TTC549 (cell line): ENCODE data around the gene ADRA2B.
"Not testable (repeated sequence)": the region's sequence is repeated elsewhere in the genome, so short reads cannot be mapped to it uniquely, and the experiment has no call there.

Experiments
- FAIRE-seq: peaks from 2 replicates; lab custom pipeline; 2012; peaks lifted over from hg19 to GRCh38; lab: Jason Lieb, UNC

ADRA2B gene

GRCh38 chr2:96088340-96089335 lies 27.7 kb downstream of the ADRA2B start:
- FAIRE-seq: no peak

GRCh38 chr2:96087130-96087529 lies 29.2 kb downstream of the ADRA2B start:
- FAIRE-seq: no peak

DNA sequence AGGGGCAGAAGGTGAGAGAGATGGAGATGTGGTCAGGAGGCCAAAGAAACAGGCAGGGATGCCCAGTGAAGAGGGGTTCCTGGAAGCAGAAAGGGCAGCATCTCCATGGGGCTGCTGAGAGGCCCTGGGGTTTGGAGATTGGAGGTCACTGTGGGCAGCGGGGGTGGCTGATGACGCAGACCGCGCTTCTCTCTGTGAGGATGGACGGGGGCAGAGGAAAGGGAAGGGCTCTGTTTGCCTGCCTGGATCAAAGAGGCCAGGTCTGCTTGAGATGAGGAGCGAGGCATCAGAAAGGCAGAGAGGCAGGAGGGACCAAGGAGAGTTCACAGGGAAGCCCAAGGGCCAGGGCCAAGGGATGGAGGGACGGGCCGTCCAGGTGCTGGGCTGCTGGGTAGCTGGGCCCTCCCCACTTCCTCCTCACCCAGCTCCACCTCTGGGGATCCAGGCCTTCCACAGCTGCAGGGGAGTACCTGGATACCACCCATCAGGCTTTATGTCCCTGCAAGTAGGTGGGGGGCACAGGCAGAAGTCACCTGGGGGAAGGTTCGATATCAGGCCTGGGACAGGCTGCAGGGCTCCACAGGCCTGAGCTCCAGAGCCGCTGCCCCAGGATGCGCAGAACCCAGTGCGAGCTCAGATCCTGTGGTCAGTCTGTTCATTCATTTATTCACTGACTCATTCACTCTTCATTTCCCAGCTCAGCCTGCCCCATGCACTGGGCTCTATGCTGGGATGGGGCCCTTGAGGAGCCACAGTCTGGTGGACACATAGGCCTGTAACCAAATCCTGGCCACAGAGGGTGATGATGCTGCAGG lies 30.6 kb downstream of the ADRA2B start:
- FAIRE-seq: no peak

DNA sequence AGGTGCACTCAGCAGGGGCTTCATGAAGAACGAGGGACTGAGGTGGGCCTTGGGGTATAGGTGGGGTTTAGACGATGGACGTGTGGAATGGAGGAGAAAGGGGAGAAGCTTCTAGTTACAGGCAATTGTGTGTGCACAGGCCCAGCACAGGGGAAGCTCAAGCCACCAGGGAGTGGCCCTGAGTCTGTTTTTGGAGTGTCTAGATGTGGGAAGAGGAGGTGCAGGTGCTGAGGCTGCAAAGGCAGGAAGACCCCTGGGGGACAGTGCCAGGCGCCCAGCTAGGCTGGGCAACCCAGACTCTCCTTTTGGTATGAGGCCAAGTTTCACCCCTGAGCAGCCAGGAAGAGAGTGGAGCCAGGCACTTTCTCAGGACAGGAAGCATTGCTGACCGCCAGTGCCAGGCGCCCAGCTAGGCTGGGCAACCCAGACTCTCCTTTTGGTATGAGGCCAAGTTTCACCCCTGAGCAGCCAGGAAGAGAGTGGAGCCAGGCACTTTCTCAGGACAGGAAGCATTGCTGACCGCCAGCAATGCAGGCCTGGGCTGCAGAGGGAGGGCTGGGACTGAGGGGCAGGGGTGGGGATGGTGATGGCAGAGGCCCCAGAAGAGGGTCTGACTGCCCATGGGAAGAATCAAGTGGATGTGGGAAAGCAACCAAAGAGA lies 31.4 kb downstream of the ADRA2B start:
- not testable (repeated sequence) for FAIRE-seq

DNA sequence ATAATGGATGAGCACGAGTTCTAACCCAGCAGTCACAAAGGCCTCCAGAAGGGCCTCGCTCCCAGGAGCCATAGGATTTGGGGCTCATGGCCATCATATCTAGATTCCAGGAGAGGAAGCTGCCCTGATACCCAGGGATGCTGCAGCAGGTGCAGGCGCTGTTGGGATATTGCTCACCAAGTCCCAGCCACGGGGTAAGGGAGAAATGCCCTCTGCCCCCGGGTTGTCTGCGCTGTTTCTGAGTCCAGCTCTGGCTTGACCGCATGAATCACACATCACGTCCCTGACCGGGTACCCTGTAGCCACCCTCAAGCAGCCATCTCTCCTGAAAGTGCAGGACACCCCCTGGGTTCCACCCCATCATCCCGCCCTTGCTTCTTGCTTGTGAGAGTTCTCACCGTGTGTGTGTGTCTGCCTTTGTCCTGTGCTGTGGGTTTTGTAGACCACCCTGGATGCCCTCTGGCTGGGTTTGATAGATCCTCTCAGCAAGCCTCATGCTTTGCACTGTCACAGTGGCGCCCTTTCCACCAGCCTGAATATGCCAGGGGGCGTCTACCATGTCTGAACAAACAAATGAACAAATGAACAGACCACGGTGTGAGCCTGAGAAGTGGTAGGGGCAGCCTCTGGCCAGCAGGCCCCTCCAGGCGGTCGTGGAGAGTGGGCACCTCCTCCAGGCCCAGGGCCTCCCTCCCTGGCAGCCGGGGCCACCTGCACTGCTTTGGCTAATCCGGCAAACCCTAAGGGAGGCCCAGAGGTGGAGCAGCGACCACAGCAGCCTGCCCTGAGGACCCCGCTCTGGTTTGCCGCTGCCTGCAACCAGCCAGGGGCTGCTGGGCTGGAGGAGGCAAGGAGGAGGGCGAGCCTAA lies 32.1 kb downstream of the ADRA2B start:
- FAIRE-seq: no peak

GRCh38 chr2:96083064-96083939 lies 33.1 kb downstream of the ADRA2B start:
- FAIRE-seq: no peak

GRCh38 chr2:96082211-96083063 lies 33.9 kb downstream of the ADRA2B start:
- FAIRE-seq: no peak

DNA sequence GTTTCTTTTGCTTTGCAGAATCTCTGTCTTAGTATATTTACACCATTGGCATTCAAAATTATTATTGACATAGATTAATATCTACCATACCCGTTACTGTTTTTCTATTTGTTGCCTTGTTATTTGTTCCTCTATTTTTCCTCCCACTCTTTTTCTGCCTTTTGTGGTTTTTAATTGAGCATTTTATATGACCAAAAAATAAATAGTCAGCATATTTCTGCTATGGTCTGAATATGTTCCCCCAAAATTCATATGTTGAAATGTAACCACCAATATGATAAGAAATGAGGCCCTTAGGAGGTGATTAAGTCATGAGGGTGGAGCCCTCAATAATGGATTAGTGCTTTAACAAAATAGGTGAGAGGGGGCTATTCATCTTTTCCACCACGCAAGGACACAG lies 35.3 kb downstream of the ADRA2B start:
- FAIRE-seq: no peak

DNA sequence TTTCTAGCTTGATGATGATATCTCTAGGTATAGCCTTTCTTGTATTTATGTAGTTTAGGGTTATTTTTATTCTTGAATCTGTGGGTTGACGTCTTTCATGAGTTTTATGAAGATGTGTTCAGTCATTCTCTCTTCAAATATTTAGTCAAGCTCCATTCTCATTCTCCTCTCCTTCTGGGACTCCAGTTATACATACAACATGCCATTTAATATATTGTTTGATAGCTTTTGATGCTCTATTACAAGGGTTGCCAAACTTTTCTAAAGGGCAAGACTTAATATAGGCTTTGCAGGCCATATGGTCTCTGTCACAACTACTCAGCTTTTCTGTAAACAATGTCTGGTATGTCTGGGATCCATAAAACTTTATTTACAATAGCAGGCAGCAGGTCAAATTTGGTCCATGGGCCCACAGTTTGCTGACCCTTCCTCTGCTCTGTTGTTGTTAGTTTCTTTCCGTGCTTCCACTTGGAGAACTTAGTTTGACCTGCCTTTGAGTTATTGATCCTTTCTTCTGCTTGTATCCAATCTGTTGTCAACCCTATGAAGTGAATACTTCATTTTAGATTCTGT lies 41.1 kb downstream of the ADRA2B start:
- no peak for FAIRE-seq

DNA sequence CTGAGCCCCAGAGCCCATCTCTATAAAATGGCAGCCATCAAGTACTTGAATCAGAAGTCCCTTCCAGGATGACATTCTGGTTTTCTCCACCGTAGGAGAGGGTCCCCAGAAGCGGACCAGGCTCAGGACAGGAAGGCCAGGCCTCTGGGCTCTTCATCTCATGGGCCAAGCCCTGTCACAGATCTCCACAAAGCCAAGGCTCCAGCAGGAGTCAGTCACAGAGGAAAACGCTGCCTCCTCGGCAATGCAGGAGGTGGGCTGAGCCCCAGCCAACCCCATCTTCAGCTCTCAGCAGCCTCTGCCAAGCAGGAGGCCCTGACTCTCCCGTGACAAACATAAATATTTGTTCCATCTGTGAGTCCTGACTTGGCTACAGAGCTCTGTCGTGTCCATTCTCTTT lies 42.2 kb downstream of the ADRA2B start:
- no peak for FAIRE-seq

DNA sequence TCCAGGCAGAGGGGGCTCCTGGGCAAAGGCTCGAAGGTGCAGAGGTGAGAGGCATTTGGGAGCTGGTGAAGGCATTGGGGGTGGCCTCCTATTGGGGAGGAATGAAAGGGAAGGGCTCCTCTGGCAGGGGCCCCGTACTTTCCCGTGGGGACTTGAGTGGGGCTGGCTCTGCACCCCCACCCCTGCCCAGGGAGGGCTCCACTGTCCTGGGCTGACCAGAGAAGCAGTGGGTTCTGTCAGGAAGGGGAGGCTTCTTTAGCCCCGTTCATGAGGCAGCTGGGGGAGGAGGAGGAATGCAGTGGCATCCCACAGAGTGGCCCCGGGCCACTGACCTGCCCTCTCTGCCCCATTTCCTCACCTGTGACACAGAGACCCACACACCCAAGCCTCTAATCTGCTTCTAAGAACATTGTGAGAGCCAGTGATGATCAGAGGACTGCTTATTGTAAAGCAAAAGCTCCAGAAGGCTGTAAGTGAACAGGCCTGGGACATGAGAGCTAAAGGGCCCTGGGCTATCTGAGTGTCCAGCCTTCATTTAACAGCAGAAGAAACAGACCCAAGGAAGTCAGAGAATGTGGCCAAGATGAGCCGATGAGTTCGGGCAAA lies 43.1 kb downstream of the ADRA2B start:
- no peak for FAIRE-seq

DNA sequence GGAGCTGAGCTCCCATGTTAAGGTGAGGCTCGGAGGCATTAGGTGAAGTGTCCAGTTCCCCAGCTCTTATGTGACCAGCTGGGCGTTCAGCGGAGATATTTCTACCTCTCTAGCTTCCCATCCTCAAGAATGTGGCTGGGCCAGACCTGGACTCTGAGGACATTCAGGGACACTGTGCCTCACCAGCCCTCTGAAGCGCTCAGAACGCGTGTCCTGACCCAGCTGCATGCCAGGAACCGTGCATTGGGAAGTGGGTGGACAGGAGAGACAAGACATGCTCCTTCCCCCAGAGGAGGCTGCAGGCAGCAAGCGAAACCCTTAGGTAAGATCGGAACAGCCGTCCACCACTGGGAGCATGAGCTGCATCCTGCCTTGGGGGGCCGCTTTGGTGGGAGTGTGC lies 43.6 kb downstream of the ADRA2B start:
- FAIRE-seq: no peak

DNA sequence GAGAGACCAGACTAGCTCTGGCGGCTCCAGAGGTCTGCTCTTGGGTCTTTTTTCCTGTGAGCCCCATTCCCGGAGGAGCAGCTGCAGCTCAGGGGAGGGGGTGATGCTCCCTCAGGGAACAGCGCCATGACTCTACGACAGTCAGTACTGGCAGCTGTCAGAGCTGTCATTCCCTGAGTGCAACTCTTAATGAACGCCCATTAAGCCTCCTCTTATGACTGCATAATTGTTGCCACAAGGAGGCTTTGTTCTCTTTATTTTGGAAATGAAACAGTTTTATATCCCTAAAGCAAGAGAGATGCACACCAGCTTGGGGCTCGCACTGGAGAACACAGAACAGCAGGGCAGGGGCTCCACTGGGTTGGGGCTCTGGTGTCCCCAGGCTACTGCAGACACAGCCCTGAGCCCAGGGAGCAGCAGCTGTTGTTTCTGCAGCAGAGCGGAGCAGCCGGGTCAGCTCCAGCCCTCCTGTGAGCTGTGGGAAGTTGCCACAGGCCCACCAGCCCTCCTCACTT lies 44.3 kb downstream of the ADRA2B start:
- FAIRE-seq: not testable (repeated sequence)

DNA sequence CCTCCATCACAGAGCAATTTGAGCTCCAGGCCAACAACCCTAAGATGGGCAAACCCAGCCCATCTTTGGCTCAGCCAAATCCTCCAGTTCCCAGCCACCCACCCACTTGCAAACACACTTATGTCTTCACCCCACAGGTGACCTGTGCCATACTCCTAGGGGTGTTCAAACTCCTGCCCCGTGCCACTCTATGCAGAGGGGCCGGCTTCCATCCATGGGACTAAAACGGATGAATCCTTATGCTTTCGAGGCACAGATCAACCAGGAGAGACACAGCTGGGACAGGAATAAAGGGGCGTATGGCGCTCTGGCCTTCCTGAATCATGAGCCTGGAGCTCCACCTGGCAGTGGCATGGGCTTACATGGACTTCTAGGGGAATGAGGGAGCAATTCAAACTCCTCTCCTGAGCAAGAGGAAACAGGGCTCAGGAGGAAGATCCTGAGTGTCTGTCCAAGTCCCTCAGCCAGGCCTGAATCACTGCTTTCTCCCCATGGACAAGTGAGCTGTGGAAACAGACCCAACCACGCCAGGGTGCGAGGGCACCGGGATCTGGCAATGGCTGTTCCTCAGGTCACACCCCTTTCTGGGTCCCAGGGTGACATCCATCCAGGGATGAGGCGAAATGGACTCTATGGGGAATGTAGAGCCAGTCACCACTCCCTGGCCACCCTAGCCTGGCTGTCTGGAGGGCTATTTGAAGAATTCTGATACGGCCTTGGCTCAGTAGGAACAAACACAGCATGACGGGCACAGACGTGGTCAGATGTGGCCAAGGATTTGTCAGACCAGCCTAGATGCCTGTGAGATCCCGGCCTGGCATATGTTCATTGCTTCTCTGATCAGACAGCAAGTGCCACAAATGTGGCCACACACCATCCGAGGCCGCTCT lies 45.0 kb downstream of the ADRA2B start:
- not testable (repeated sequence) for FAIRE-seq

DNA sequence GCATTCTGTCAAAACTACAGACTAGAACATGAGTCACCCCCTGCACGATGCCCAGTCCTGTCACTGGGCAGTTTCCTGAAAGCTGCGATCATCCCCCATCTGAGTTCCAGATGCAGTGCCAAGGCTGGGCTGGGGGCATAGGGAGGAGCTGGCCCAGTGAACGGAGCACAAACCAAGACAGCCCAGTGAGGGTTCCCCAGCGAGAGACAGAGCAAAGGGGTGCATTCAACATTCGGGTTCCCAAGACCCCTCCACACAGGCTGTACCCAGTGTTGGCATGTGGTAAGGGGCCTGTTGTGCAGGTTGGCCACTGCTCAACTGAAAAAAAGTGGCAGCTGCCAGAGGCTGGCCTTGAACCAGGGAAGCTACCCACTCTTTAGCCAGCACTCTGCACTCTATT lies 46.0 kb downstream of the ADRA2B start:
- not testable (repeated sequence) for FAIRE-seq

GRCh38 chr2:96069878-96070277 lies 46.5 kb downstream of the ADRA2B start:
- FAIRE-seq: not testable (repeated sequence)

DNA sequence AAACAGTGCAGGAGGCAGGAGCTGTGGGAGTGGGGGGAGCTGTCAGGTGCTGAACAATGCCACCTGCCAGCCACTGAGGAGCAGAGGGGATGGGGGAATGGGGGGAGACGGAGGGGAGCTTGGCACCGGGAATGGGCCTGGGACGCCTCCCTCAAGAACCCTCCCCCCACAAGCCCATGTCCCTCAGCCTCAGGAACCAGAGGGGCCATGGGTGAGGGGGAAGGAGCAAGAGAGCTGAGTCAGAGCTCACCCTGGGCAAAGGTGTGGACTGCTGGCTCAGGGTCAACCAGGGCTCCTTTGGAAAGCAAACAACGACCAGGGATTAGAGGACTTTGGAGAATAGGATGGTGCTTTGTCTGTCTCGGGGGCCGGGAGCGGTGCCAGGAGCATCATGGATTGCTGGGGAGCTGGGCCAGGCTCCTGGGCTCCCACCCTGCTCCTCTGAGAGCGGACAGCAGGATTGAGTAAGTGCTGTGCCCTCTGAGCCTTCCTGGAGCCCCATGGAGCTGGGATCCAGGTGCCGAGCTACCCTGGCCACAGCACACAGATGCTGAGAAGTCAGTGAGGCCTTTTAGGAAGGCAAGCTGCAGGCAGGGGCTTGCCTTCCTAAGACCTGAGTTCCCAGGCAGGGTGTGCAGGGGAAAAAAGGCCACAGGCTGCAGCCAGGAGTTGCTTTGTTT lies 48.3 kb downstream of the ADRA2B start:
- not testable (repeated sequence) for FAIRE-seq
